MM.1S (cell line): Measurements from ENCODE around the gene SHC2.

Source experiments
- DNase-seq: peaks from one replicate; pipeline ENCODE4 v3.0.0-alpha.2; 2015
- H2AFZ ChIP-seq: fragments of 300-600 bp; sonication (generic); 2 replicates; pipeline ENCODE4 v1.6.0; 2016; ENCODE audit warnings: antibody characterized with exemption, low read length
- H3F3A ChIP-seq: fragments of 300-600 bp; sonication (generic); 2 replicates; pipeline ENCODE4 v1.6.1; 2016; ENCODE audit warnings: mild to moderate bottlenecking, antibody characterized with exemption, low read length, moderate library complexity, mixed read lengths; ENCODE audit not compliant: insufficient read depth
- H3K27ac ChIP-seq: fragments of 300-600 bp; sonication (generic); 2 replicates; pipeline ENCODE4 v1.5.1; 2016; ENCODE audit warnings: mild to moderate bottlenecking, low read length
- H3K27me3 ChIP-seq: fragments of 300-600 bp; sonication (generic); replicated peaks from 2 replicates; pipeline ENCODE4 v1.6.0; 2016; ENCODE audit warnings: low read length; ENCODE audit not compliant: insufficient read depth
- H3K36me3 ChIP-seq: fragments of 300-600 bp; sonication (generic); replicated peaks from 2 replicates; pipeline ENCODE4 v1.6.1; 2016; ENCODE audit warnings: mild to moderate bottlenecking, low read length, mixed read lengths; ENCODE audit not compliant: insufficient read depth
- H3K4me1 ChIP-seq: fragments of 300-600 bp; sonication (generic); 2 replicates; pipeline ENCODE4 v1.6.1; 2016; ENCODE audit warnings: low read length, mixed read lengths
- H3K4me2 ChIP-seq: fragments of 300-600 bp; sonication (generic); 2 replicates; pipeline ENCODE4 v1.6.0; 2016; ENCODE audit warnings: low read depth, low read length
- H3K4me3 ChIP-seq: fragments of 300-600 bp; sonication (generic); 2 replicates; pipeline ENCODE4 v1.5.1; 2016; ENCODE audit warnings: low read length, mixed read lengths
- H3K79me2 ChIP-seq: fragments of 300-600 bp; sonication (generic); 2 replicates; pipeline ENCODE4 v1.6.1; 2016; ENCODE audit warnings: mixed run types, low read length, mixed read lengths
- H3K9ac ChIP-seq: fragments of 300-600 bp; sonication (generic); 2 replicates; pipeline ENCODE4 v1.6.1; 2016; ENCODE audit warnings: low read length, mixed read lengths
- H3K9me2 ChIP-seq: fragments of 300-600 bp; sonication (generic); replicated peaks from 2 replicates; pipeline ENCODE4 v1.6.1; 2016; ENCODE audit warnings: mild to moderate bottlenecking, low read length, mixed read lengths; ENCODE audit not compliant: insufficient read depth
- H3K9me3 ChIP-seq: fragments of 300-600 bp; sonication (generic); replicated peaks from 2 replicates; pipeline ENCODE4 v1.6.1; 2016; ENCODE audit warnings: mild to moderate bottlenecking, low read length, mixed read lengths; ENCODE audit not compliant: insufficient read depth
- H4K20me1 ChIP-seq: fragments of 300-600 bp; sonication (generic); 2 replicates; pipeline ENCODE4 v1.6.1; 2016; ENCODE audit warnings: mild to moderate bottlenecking, low read length, moderate library complexity, mixed read lengths; ENCODE audit not compliant: insufficient read depth
- EZH2 ChIP-seq: fragments of 300-600 bp; sonication (generic); optimal IDR thresholded peaks from 2 replicates; pipeline ENCODE3; 2017; ENCODE audit warnings: low read depth, mild to moderate bottlenecking, antibody characterized with exemption, low read length, mixed read lengths
- EZH2phosphoT487 ChIP-seq: fragments of 300-600 bp; sonication (generic); IDR thresholded peaks from 2 replicates; pipeline ENCODE4 v1.6.1; 2018; ENCODE audit warnings: antibody characterized with exemption, low read length
- TF ChIP-seq, protein P1 (sequence below): fragments of 300-600 bp; sonication (generic); IDR thresholded peaks from 2 replicates; pipeline ENCODE4 v1.5.1; 2016; ENCODE audit warnings: antibody characterized with exemption, low read length, mixed read lengths

The SHC2 gene

GRCh38 chr19:470701-471100 is 9.9 kb upstream of the SHC2 start:
- Histone ChIP-seq H3K9me2 (no peaks in the 10 kb centered on the region), H3K4me2 (no peak overlapping the region), H3K27me3 (peaks cover 55% of the 10 kb centered on the region), H2AFZ (no peak overlapping the region), H3K4me3 (no peak overlapping the region), H3K4me1 (no peaks in the 10 kb centered on the region), H3K79me2 (no peaks in the 10 kb centered on the region), H3K27ac (no peak overlapping the region), H3K36me3 (no peaks in the 10 kb centered on the region), H4K20me1 (no peaks in the 10 kb centered on the region), H3K9me3 (no peaks in the 10 kb centered on the region), H3K9ac (no peak overlapping the region), H3F3A (no peaks in the 10 kb centered on the region)
- DNase-seq, result no peak
- TF ChIP-seq, protein P1, sequence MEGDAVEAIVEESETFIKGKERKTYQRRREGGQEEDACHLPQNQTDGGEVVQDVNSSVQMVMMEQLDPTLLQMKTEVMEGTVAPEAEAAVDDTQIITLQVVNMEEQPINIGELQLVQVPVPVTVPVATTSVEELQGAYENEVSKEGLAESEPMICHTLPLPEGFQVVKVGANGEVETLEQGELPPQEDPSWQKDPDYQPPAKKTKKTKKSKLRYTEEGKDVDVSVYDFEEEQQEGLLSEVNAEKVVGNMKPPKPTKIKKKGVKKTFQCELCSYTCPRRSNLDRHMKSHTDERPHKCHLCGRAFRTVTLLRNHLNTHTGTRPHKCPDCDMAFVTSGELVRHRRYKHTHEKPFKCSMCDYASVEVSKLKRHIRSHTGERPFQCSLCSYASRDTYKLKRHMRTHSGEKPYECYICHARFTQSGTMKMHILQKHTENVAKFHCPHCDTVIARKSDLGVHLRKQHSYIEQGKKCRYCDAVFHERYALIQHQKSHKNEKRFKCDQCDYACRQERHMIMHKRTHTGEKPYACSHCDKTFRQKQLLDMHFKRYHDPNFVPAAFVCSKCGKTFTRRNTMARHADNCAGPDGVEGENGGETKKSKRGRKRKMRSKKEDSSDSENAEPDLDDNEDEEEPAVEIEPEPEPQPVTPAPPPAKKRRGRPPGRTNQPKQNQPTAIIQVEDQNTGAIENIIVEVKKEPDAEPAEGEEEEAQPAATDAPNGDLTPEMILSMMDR, result no peak
- no peak for TF ChIP-seq EZH2
- TF ChIP-seq EZH2phosphoT487, result no peak

DNA sequence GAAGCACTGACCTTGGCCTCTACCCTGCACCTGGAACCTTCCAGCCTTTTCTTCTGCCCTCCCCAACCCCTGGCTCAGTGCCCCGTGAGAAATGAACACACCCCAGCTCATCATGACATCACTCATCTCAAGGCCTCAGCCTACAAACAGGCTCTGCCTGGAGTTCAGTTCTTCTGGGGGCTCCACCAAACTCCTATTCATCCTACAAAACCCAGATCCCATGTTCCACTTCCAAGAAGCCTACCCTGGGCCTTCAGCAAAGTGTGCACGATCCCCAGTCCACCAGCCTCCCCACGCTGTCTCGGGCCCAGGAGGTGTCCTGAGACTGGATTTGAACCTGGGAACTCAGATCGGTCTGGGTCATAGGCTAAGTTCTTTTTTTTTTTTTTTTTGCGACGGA is 9.0 kb upstream of the SHC2 start:
- no peaks in the 10 kb centered on the region for H3K79me2 ChIP-seq
- DNase-seq, result no peak
- no peaks in the 10 kb centered on the region for H3F3A ChIP-seq

DNA sequence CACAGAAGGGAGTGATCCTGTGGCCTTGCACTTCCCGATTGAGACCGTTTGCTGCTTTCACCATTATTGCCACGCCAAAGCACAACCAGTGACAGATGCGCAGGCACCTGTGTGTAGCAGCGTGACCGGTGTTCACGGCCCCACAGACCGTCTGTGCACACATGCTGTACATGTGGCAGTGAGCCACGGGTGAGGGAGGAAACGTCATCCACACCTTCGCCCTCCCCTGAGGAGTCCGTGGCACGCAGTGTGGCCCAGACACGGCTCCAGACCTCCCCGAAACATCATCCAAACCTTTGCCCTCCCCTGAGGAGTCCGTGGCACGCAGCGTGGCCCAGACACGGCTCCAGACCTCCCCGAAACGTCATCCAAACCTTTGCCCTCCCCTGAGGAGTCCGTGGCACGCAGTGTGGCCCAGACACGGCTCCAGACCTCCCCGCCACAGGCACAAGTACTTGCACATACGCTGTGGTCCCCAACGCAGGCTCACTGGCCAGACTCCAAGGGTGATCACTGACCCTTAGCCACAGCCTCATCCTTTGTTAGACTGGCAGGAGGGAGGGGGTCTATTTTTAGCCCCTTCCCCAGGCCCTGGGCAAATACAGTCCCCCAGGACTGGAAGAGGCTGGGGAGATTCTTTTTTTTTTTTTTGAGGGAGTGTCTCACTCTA is 7.9 kb upstream of the SHC2 start:
- Histone ChIP-seq H3K79me2 (no peaks in the 10 kb centered on the region), H3K9ac (no peak overlapping the region), H3F3A (no peaks in the 10 kb centered on the region), H3K27me3 (peaks cover 40% of the 10 kb centered on the region), H3K4me3 (no peak overlapping the region), H2AFZ (no peak overlapping the region), H3K9me3 (no peaks in the 10 kb centered on the region), H3K4me2 (no peak overlapping the region), H3K4me1 (no peaks in the 10 kb centered on the region), H3K36me3 (no peaks in the 10 kb centered on the region), H3K9me2 (no peaks in the 10 kb centered on the region), H3K27ac (no peak overlapping the region), H4K20me1 (no peaks in the 10 kb centered on the region)
- DNase-seq, result no peak
- TF ChIP-seq EZH2phosphoT487, result no peak
- TF ChIP-seq, protein P1, result no peak
- no peak for TF ChIP-seq EZH2

More for the DNA sequence above, 9.0 kb upstream of the SHC2 start:
- Histone ChIP-seq H3K4me2 (no peak overlapping the region), H3K36me3 (no peaks in the 10 kb centered on the region), H3K4me1 (no peaks in the 10 kb centered on the region), H2AFZ (no peak overlapping the region), H3K9me3 (no peaks in the 10 kb centered on the region), H3K4me3 (no peak overlapping the region), H3K27ac (no peak overlapping the region), H4K20me1 (no peaks in the 10 kb centered on the region), H3K9me2 (no peaks in the 10 kb centered on the region), H3K27me3 (peaks cover 47% of the 10 kb centered on the region), H3K9ac (no peak overlapping the region)
- TF ChIP-seq, protein P1, result no peak
- TF ChIP-seq EZH2phosphoT487 (no peak), EZH2 (no peak)
